GM13977 (cell line): ENCODE measurements around the gene BMERB1.
"Not testable (repeated sequence)": the region's sequence is repeated elsewhere in the genome, so short reads cannot be mapped to it uniquely, and the experiment has no call there.

Source experiments
- DNase-seq: peaks from one replicate; pipeline ENCODE4 v3.0.0; 2012; ENCODE audit warnings: low spot score
- CTCF ChIP-seq: IDR thresholded peaks from 2 replicates; pipeline ENCODE4 v1.5.1; 2012; ENCODE audit warnings: mild to moderate bottlenecking, control low read depth; ENCODE audit not compliant: insufficient read depth; ENCODE audit errors: extremely low read depth, missing control alignments
- in situ Hi-C: fragments of 300-500 bp; cut with MboI; formaldehyde crosslinking; loops from one replicate; pipeline ENCODE4 v1.12.0; 2022; ENCODE audit warnings: low sequenced_read_pairs, low pct_unique_long_range_greater_than_20kb, mixed read lengths, inconsistent platforms; ENCODE audit not compliant: unreplicated experiment

The BMERB1 gene

GRCh38 chr16:15417197-15417596 lies 17.2 kb upstream of the BMERB1 start:
- TF ChIP-seq CTCF: no peak
- no peak for DNase-seq
- in situ Hi-C loops: no loop called here

GRCh38 chr16:15418206-15418605 lies 16.2 kb upstream of the BMERB1 start:
- no peak for TF ChIP-seq CTCF
- DNase-seq: no peak
- in situ Hi-C loops: no loop called here

GRCh38 chr16:15421696-15422095 lies 12.7 kb upstream of the BMERB1 start:
- DNase-seq, in situ Hi-C loops: not testable (repeated sequence)

- in situ Hi-C loops: no loop called here
- no peak for TF ChIP-seq CTCF
- no peak for DNase-seq
Observed at GRCh38 chr16:15422222-15422621, 12.2 kb upstream of the BMERB1 start.

GRCh38 chr16:15425861-15426260 lies 8.5 kb upstream of the BMERB1 start:
- no peak for DNase-seq
- TF ChIP-seq CTCF: no peak
- in situ Hi-C loops: loop anchor here (25.0 kb wide), 1 partner anchor 286 kb away; no protein-coding TSS in a partner anchor

GRCh38 chr16:15426796-15427195 lies 7.6 kb upstream of the BMERB1 start:
- no peak for DNase-seq
- TF ChIP-seq CTCF: no peak
- in situ Hi-C loops: loop anchor here (25.0 kb wide), 1 partner anchor 286 kb away; no protein-coding TSS in a partner anchor

- peak; percentile 66 for TF ChIP-seq CTCF
- in situ Hi-C loops: loop anchor here (25.0 kb wide), 1 partner anchor 285 kb away; no protein-coding TSS in a partner anchor
- DNase-seq: peak; percentile 51
Observed at GRCh38 chr16:15427648-15428239, 6.6 kb upstream of the BMERB1 start.

GRCh38 chr16:15430884-15431283 lies 3.5 kb upstream of the BMERB1 start:
- in situ Hi-C loops: loop anchor here (25.0 kb wide), 1 partner anchor 281 kb away; no protein-coding TSS in a partner anchor
- not testable (repeated sequence) for DNase-seq
